Nephron progenitor cell (in vitro differentiated cells): ENCODE measurements around the gene MAPK8IP3.

Source experiments
- DNase-seq: peaks from one replicate; pipeline ENCODE4 v3.0.0; 2021
- H3K27ac Mint-ChIP-seq: 2 replicates; pipeline ENCODE4 v1.8.0; 2021; ENCODE audit warnings: mild to moderate bottlenecking, moderate library complexity, mixed read lengths
- H3K27me3 Mint-ChIP-seq: 2 replicates; pipeline ENCODE4 v1.8.0; 2021; ENCODE audit warnings: mild to moderate bottlenecking, low read depth, mixed read lengths; ENCODE audit not compliant: poor library complexity
- H3K36me3 Mint-ChIP-seq: 2 replicates; pipeline ENCODE4 v1.8.0; 2021; ENCODE audit warnings: low read depth, mixed read lengths
- H3K4me1 Mint-ChIP-seq: 2 replicates; pipeline ENCODE4 v1.8.0; 2021; ENCODE audit warnings: mixed read lengths
- H3K4me3 Mint-ChIP-seq: 2 replicates; pipeline ENCODE4 v1.8.0; 2021; ENCODE audit warnings: mild to moderate bottlenecking, moderate library complexity, mixed read lengths
- H3K9me3 Mint-ChIP-seq: 2 replicates; pipeline ENCODE4 v1.8.0; 2021; ENCODE audit warnings: mild to moderate bottlenecking, moderate library complexity, mixed read lengths
- TF ChIP-seq, protein P1 (sequence below): fragments of 200-600 bp; sonication (generic); IDR thresholded peaks from 2 replicates; pipeline ENCODE4 v1.5.0; 2021; ENCODE audit warnings: antibody characterized with exemption

MAPK8IP3 gene

DNA sequence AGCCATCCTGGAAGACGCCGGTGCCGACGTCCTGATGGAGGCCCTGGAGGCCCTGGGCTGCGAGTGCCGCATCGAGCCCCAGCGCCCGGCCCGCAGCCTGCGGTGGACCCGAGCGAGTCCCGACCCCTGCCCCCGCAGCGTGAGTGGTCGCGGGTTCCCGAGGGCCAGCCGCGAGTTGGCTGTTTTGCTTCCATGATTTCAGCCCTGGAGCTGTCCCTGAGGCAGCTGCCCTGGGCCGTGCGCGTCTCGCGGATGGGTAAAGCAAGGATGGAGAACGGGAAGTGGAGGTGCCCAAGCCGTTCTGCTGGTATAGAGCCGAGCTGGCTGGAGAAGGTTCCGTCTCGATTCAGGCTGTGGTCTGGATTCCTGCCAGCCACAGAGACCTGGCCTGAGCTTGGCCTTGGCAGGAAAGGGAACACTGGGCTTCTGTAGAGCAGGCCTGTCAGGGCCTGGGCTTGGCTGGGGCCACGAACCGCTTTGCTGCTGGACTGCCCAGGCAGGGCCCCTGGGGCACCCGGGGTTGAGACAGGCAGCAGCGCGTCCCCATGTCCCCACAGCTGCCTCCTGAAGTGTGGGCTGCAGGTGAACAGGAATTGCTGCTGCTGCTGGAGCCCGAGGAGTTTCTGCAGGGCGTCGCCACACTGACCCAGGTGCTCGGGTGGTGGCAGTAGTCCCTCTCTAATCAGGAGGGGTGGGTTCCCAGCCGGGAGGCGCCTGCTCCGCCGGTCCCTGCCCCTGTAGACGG lies 67.9 kb downstream of the MAPK8IP3 start:
- DNase-seq = no peak
- Mint-ChIP-seq H3K4me3 (peak overlapping the region; percentile 96), H3K27ac (no peak overlapping the region), H3K4me1 (peaks cover 13% of the 10 kb centered on the region), H3K9me3 (no peaks in the 10 kb centered on the region), H3K27me3 (no peaks in the 10 kb centered on the region), H3K36me3 (no peaks in the 10 kb centered on the region)
- TF ChIP-seq, protein P1, sequence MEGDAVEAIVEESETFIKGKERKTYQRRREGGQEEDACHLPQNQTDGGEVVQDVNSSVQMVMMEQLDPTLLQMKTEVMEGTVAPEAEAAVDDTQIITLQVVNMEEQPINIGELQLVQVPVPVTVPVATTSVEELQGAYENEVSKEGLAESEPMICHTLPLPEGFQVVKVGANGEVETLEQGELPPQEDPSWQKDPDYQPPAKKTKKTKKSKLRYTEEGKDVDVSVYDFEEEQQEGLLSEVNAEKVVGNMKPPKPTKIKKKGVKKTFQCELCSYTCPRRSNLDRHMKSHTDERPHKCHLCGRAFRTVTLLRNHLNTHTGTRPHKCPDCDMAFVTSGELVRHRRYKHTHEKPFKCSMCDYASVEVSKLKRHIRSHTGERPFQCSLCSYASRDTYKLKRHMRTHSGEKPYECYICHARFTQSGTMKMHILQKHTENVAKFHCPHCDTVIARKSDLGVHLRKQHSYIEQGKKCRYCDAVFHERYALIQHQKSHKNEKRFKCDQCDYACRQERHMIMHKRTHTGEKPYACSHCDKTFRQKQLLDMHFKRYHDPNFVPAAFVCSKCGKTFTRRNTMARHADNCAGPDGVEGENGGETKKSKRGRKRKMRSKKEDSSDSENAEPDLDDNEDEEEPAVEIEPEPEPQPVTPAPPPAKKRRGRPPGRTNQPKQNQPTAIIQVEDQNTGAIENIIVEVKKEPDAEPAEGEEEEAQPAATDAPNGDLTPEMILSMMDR = peak; percentile 4

DNA sequence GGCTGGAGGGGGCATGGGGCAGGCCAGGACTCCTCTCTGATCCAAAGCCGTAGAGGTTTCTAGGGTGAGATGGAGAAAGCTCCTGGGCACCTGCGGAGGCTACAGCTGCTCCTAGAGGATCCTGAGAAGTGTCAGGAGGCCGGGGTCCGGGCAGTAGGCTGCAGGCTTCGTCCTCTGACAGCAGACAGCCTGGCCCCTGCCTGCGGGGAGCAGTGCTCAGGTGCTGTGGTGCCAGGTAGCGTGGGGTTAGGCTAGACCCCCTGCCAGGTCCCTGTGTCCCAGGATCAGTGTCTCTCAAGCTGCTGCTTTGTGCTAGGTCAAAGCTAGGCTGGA lies 68.4 kb downstream of the MAPK8IP3 start:
- H3K4me3 Mint-ChIP-seq = peak overlapping the region; percentile 96
- no peaks in the 10 kb centered on the region for H3K27me3 Mint-ChIP-seq
- H3K27ac Mint-ChIP-seq = no peak overlapping the region
- DNase-seq = no peak
- H3K36me3 Mint-ChIP-seq = no peaks in the 10 kb centered on the region
- H3K9me3 Mint-ChIP-seq = no peaks in the 10 kb centered on the region
- TF ChIP-seq, protein P1 = no peak
- H3K4me1 Mint-ChIP-seq = peaks cover 13% of the 10 kb centered on the region

DNA sequence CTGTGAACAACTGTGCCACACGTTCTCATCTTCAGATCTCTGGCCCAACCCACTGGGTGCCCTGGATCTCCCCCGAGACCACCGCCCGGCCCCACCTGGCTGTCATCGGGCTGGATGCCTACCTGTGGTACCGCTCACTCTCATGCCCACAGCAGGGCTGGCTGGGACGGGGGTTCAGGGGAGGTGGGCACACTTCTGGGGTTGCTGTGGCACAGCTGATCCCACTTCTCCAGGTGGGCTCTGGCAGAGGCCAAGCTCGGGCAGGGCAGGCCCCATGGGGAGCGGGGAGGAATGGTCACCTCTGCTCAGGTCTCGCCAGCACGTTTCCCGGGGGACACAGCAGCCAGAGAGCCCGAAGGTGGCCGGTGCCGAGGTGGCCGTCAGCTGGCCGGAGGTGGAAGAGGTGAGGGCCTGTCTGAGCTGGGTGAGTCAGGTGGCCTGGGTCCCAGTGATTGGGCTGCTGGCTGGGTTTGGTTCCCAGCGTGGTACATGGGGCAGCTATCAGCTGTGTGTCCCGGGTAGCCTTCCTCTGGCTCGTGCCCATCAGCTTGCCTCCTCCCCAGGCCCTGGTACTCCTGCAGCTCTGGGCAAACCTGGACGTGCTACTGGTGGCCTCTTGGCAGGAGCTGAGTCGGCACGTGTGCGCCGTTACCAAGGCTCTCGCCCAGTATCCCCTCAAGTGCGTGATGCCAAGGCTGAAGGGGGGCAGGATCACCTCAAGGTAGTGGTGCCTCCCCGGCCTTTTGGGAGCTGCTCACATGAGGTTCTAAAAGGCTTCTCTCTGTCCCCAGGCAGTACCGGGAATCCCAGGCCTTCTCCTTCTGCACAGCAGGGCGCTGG lies 69.2 kb downstream of the MAPK8IP3 start:
- Mint-ChIP-seq H3K27me3 (no peaks in the 10 kb centered on the region), H3K4me3 (no peak overlapping the region), H3K27ac (no peak overlapping the region), H3K9me3 (no peaks in the 10 kb centered on the region), H3K4me1 (peaks cover 13% of the 10 kb centered on the region), H3K36me3 (no peaks in the 10 kb centered on the region)
- TF ChIP-seq, protein P1 = no peak
- no peak for DNase-seq

DNA sequence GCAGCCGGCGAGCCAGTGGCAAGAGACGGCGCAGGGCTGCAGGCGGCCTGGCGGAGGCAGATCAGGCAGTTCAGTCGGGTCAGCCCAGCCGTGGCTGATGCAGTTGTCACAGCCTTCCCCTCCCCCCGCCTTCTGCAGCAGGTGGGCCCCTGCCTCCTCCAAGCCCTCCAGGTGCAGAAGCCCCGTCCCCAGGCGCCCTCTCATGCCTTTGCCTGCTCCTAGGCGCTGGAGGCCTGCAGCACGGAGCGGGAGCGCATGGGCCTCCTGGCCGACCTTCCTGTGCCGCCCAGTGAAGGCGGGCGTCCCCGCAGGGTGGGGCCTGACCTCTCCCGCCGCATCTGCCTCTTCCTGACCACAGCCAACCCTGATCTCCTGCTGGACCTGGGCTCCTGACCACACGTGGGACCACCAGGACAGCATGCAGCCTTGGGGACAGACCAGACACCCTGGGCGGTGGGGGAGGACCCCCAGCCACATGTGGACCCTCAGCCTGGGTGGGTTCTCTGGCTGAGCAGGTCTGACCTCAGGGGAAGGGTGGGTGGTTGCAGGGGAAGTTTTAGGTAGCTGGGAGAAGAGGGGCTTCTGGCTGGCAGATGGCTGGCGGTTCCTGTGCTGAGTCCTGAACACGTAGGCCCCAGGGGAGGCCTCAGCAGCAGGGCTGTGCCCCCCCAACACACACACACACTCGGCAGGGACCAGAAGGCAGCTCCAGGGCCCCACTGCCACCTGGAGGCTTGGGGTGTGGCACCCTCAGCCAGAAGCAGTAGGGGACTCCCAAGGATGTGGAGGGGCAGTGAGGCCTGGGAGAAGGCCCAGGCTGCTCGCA lies 70.1 kb downstream of the MAPK8IP3 start:
- no peaks in the 10 kb centered on the region for H3K27me3 Mint-ChIP-seq
- no peak overlapping the region for H3K4me3 Mint-ChIP-seq
- H3K4me1 Mint-ChIP-seq = peaks cover 14% of the 10 kb centered on the region
- peak overlapping the region; percentile 69 for H3K27ac Mint-ChIP-seq
- no peaks in the 10 kb centered on the region for H3K36me3 Mint-ChIP-seq
- no peaks in the 10 kb centered on the region for H3K9me3 Mint-ChIP-seq
- TF ChIP-seq, protein P1 = no peak
- no peak for DNase-seq

DNA sequence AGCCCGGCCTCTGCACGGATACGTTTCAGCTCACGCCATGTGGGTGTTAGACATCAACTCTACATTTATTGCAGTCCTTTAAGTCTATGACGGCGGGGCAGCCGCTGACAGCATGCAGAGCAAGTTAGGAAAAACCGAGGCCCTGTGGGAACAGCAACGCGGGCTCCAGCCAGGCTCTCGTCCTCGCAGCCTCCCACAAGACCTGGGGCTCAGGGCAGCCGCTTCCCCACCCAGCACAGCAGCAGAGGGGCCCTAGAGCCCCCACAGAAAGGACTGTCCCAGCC lies 70.6 kb downstream of the MAPK8IP3 start:
- DNase-seq = no peak
- Mint-ChIP-seq H3K4me3 (no peak overlapping the region), H3K27ac (peak overlapping the region; percentile 69), H3K4me1 (peaks cover 20% of the 10 kb centered on the region), H3K36me3 (no peaks in the 10 kb centered on the region), H3K27me3 (no peaks in the 10 kb centered on the region), H3K9me3 (no peaks in the 10 kb centered on the region)
- TF ChIP-seq, protein P1 = no peak
